Endothelial cell of umbilical vein (primary cell): ENCODE results near the gene R3HCC1L.

ENCODE experiments used
- EZH2 ChIP-seq: IDR thresholded peaks from 2 replicates; pipeline ENCODE4 v1.6.1; 2012; ENCODE audit warnings: borderline replicate concordance, low read depth, mild to moderate bottlenecking, moderate library complexity, low read length, inconsistent platforms; ENCODE audit not compliant: severe bottlenecking
- MAX ChIP-seq: IDR thresholded peaks from 2 replicates; pipeline ENCODE4 v1.6.1; 2011; ENCODE audit not compliant: insufficient read depth, insufficient read length
- MYC ChIP-seq: IDR thresholded peaks from one replicate; pipeline ENCODE4 v1.6.1; 2011; ENCODE audit warnings: mild to moderate bottlenecking, low read depth, low read length
- POLR2A ChIP-seq: IDR thresholded peaks from 2 replicates; pipeline ENCODE4 v1.6.1; 2012; ENCODE audit warnings: low read depth, mild to moderate bottlenecking, control low read depth, low read length
- POLR2AphosphoS5 ChIP-seq: IDR thresholded peaks from 2 replicates; pipeline ENCODE4 v1.6.1; 2012; ENCODE audit warnings: low read depth, mild to moderate bottlenecking, control low read depth, low read length, moderate library complexity; ENCODE audit not compliant: insufficient read depth
- TF ChIP-seq, protein P1 (sequence below), 2 donors: IDR thresholded peaks; 1 replicate in 1 of 2; 2 replicates in 1 of 2; pipeline ENCODE4 v1.5.1; 2011; ENCODE audit warnings: low read length in 2 of 2, mild to moderate bottlenecking in 2 of 2, moderate library complexity in 2 of 2, control low read depth in 1 of 2, inconsistent platforms in 1 of 2, low read depth in 1 of 2; ENCODE audit not compliant: insufficient read depth in 1 of 2; ENCODE audit errors: extremely low read depth in 1 of 2

DNA sequence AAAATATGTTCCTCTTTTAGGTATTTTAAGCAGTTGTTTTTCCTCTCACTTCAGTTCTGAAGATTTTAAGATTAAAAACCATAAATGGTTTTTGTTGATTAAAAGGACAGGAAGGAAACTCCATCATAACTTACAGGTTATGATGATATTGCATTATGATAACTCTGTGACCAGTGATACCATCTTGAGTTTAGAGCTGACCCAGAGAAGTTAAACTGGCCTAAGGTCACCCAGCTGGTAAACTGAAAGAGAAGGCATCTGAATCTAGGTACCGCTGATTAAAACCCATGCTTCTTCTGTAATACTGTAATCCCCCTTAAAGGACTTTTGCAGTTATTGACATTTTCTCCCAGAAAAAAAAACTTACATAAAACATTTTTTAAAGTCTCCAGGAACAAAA is 103.9 kb downstream of the R3HCC1L start:
- TF ChIP-seq, protein P1, sequence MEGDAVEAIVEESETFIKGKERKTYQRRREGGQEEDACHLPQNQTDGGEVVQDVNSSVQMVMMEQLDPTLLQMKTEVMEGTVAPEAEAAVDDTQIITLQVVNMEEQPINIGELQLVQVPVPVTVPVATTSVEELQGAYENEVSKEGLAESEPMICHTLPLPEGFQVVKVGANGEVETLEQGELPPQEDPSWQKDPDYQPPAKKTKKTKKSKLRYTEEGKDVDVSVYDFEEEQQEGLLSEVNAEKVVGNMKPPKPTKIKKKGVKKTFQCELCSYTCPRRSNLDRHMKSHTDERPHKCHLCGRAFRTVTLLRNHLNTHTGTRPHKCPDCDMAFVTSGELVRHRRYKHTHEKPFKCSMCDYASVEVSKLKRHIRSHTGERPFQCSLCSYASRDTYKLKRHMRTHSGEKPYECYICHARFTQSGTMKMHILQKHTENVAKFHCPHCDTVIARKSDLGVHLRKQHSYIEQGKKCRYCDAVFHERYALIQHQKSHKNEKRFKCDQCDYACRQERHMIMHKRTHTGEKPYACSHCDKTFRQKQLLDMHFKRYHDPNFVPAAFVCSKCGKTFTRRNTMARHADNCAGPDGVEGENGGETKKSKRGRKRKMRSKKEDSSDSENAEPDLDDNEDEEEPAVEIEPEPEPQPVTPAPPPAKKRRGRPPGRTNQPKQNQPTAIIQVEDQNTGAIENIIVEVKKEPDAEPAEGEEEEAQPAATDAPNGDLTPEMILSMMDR (IDR thresholded peaks at IDR 0.05; ENCODE audit: extremely low read depth in 1 of 2, insufficient read depth in 1 of 2, low read depth in 1 of 2, low read length in 2 of 2): no peak
- TF ChIP-seq MAX (no peak), POLR2A (no peak), POLR2AphosphoS5 (no peak), EZH2 (no peak), MYC (no peak)
